Measurements from ENCODE around the gene ADGRG1. TPM values are rescaled to one million over a fixed set of nuclear protein-coding genes. Genes with fewer than 3 reads are reported as not detected.

Gene ADGRG1
- total and polyA plus RNA-seq, 2 donors (not counting 1 experiment from before 2014, with no cell fraction given): 1.6 to 1.8 TPM

- H3K27ac ChIP-seq (ENCODE audit: insufficient read depth, low read length): no peak overlapping the region
- H3K4me1 ChIP-seq (ENCODE audit: control insufficient read depth, extremely low read depth, insufficient read depth, low read length): no peaks in the 10 kb centered on the region
- no peak overlapping the region for H3K4me3 ChIP-seq (replicated peaks in 1 of 4; ENCODE audit: control extremely low read depth in 1 of 4, insufficient read depth in 1 of 4, low read depth in 3 of 4, low read length in 4 of 4)
- H3K79me2 ChIP-seq (ENCODE audit: control insufficient read depth, insufficient read depth, low read length): no peaks in the 10 kb centered on the region
- no peaks in the 10 kb centered on the region for H3K9me3 ChIP-seq (ENCODE audit: control insufficient read depth, insufficient read depth, low read depth, low read length)
- no peak for TF ChIP-seq EZH2 (IDR thresholded peaks at IDR 0.05; ENCODE audit: low read length, missing control alignments)
- TF ChIP-seq CTCF (conservative IDR thresholded peaks at IDR 0.05 in 1 of 2, IDR thresholded peaks at IDR 0.05 in 1 of 2; ENCODE audit: low read depth in 1 of 2, low read length in 2 of 2): no peak
- no peak overlapping the region for H3K4me2 ChIP-seq (ENCODE audit: extremely low read depth, insufficient read depth, low read length)
- no peaks in the 10 kb centered on the region for H4K20me1 ChIP-seq (ENCODE audit: control insufficient read depth, extremely low read depth, insufficient read depth, low read length)
- DNase-seq (ENCODE audit: low read depth in 2 of 2): no peak
- H3K27me3 ChIP-seq (ENCODE audit: control insufficient read depth, insufficient read depth, low read length): peaks cover 11% of the 10 kb centered on the region
- H2AFZ ChIP-seq (ENCODE audit: low read length): no peak overlapping the region
- no peak overlapping the region for H3K9ac ChIP-seq (ENCODE audit: insufficient read depth, low read length)
- H3K36me3 ChIP-seq (ENCODE audit: control insufficient read depth, insufficient read depth, low read length): no peaks in the 10 kb centered on the region
These were observed 48.2 kb downstream of the ADGRG1 start for GRCh38 chr16:57676553-57677085.

DNA sequence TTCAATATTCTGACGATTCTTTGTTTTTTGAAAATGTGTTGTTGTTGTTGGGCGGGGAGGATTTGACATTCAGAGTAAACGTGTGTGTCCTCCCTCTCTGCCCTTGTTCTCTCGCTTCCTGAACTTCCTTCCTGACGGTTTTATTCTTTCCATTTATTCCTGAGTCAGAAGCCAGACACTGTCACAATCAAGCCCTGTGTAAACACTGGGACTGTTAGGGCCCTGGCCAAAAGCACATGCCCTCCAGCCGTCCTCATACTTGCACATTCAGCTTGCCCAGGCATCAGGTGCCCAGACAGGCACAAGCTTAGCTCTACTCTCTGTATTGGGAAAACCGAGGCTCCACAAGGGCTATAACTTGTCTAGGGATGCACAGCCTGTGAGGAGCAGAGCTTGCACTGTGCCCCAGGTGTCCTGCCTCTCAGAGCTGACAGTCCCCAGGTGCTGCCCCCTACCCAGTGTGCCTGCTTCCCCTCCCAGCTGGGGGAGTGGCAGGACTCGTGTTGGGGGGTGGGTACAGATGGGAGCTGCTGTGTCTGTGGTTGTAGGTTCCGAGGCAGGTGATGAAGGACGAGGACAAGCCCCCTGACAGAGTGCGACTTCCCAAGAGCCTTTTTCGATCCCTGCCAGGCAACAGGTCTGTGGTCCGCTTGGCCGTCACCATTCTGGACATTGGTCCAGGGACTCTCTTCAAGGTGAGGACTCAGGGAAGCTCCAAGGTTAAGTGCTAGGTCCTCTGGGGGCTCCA is 49.4 kb downstream of the ADGRG1 start:
- no peak overlapping the region for H3K4me3 ChIP-seq (replicated peaks in 1 of 4; ENCODE audit: control extremely low read depth in 1 of 4, insufficient read depth in 1 of 4, low read depth in 3 of 4, low read length in 4 of 4)
- TF ChIP-seq EZH2 (IDR thresholded peaks at IDR 0.05; ENCODE audit: low read length, missing control alignments): no peak
- no peak for TF ChIP-seq CTCF (conservative IDR thresholded peaks at IDR 0.05 in 1 of 2, IDR thresholded peaks at IDR 0.05 in 1 of 2; ENCODE audit: low read depth in 1 of 2, low read length in 2 of 2)
- no peak overlapping the region for H2AFZ ChIP-seq (ENCODE audit: low read length)
- H3K4me2 ChIP-seq (ENCODE audit: extremely low read depth, insufficient read depth, low read length): no peak overlapping the region
- no peak for DNase-seq (ENCODE audit: low read depth in 2 of 2)
- H4K20me1 ChIP-seq (ENCODE audit: control insufficient read depth, extremely low read depth, insufficient read depth, low read length): no peaks in the 10 kb centered on the region
- H3K27ac ChIP-seq (ENCODE audit: insufficient read depth, low read length): no peak overlapping the region
- H3K79me2 ChIP-seq (ENCODE audit: control insufficient read depth, insufficient read depth, low read length): no peaks in the 10 kb centered on the region
- H3K27me3 ChIP-seq (ENCODE audit: control insufficient read depth, insufficient read depth, low read length): peaks cover 11% of the 10 kb centered on the region
- H3K36me3 ChIP-seq (ENCODE audit: control insufficient read depth, insufficient read depth, low read length): no peaks in the 10 kb centered on the region
- H3K9me3 ChIP-seq (ENCODE audit: control insufficient read depth, insufficient read depth, low read depth, low read length): no peaks in the 10 kb centered on the region
- no peaks in the 10 kb centered on the region for H3K4me1 ChIP-seq (ENCODE audit: control insufficient read depth, extremely low read depth, insufficient read depth, low read length)
- no peak overlapping the region for H3K9ac ChIP-seq (ENCODE audit: insufficient read depth, low read length)

GRCh38 chr16:57679016-57679415 is 50.6 kb downstream of the ADGRG1 start:
- H3K27ac ChIP-seq (ENCODE audit: insufficient read depth, low read length): no peak overlapping the region
- TF ChIP-seq CTCF (conservative IDR thresholded peaks at IDR 0.05 in 1 of 2, IDR thresholded peaks at IDR 0.05 in 1 of 2; ENCODE audit: low read depth in 1 of 2, low read length in 2 of 2): no peak
- TF ChIP-seq EZH2 (IDR thresholded peaks at IDR 0.05; ENCODE audit: low read length, missing control alignments): no peak
- H3K79me2 ChIP-seq (ENCODE audit: control insufficient read depth, insufficient read depth, low read length): no peaks in the 10 kb centered on the region
- H3K27me3 ChIP-seq (ENCODE audit: control insufficient read depth, insufficient read depth, low read length): peaks cover 4% of the 10 kb centered on the region
- no peaks in the 10 kb centered on the region for H4K20me1 ChIP-seq (ENCODE audit: control insufficient read depth, extremely low read depth, insufficient read depth, low read length)
- no peak for DNase-seq (ENCODE audit: low read depth in 2 of 2)
- H2AFZ ChIP-seq (ENCODE audit: low read length): no peak overlapping the region
- H3K9me3 ChIP-seq (ENCODE audit: control insufficient read depth, insufficient read depth, low read depth, low read length): no peaks in the 10 kb centered on the region
- H3K4me2 ChIP-seq (ENCODE audit: extremely low read depth, insufficient read depth, low read length): no peak overlapping the region
- H3K36me3 ChIP-seq (ENCODE audit: control insufficient read depth, insufficient read depth, low read length): no peaks in the 10 kb centered on the region
- H3K4me1 ChIP-seq (ENCODE audit: control insufficient read depth, extremely low read depth, insufficient read depth, low read length): no peaks in the 10 kb centered on the region
- H3K9ac ChIP-seq (ENCODE audit: insufficient read depth, low read length): no peak overlapping the region
- H3K4me3 ChIP-seq (replicated peaks in 1 of 4; ENCODE audit: control extremely low read depth in 1 of 4, insufficient read depth in 1 of 4, low read depth in 3 of 4, low read length in 4 of 4): no peak overlapping the region
